ENCODE results near the gene GALNT18.

The GALNT18 gene

GRCh38 chr11:11563200-11563975 is 58.4 kb downstream of the GALNT18 start:
- DNase-seq, result no peak

- DNase-seq, result no peak
Observed at GRCh38 chr11:11561991-11562390, 59.8 kb downstream of the GALNT18 start.

DNA sequence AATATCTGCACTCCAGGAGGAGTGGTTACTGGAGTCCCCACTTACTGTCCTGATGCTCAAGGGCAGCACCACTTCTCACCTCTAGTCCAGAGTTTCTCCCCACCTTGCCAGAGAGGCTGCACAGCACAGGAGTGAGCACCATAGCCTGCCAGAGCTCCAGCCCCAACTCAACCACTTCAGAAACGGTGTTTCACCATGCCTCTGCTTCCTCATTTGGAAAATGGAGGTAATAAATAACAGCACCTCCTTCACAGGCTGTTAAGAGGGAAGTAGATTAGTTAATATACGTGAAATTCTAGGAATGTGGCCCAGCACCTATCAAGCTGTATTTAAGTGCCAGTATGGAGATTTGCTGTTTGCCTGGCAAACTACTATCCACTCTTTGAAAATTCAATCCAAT is 63.0 kb downstream of the GALNT18 start:
- DNase-seq, result no peak

GRCh38 chr11:11558396-11558795 is 63.4 kb downstream of the GALNT18 start:
- no peak for DNase-seq

- no peak for DNase-seq
Observed at GRCh38 chr11:11555208-11555607, 66.6 kb downstream of the GALNT18 start.

GRCh38 chr11:11553573-11553972 is 68.2 kb downstream of the GALNT18 start:
- no peak for DNase-seq

- no peak for DNase-seq
Observed at GRCh38 chr11:11552529-11553087, 69.2 kb downstream of the GALNT18 start.

DNA sequence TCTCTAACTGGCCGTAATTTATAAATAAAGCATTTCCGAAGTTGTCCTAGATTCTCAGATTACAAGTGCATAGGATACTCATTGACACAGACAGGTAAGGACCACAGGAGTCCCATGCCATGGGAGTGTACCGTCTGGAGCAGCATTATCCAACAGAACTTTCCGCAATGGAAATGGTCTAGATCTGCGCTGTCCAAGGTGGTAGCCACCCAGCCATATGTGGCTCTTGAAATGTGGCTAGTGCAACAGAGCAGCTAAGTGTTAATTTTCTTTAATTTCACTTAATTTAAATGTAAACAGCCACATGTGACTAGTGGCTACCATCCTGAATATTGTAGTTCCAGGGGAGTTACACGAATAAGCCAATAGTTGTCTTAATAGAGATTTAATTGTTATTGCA is 71.3 kb downstream of the GALNT18 start:
- no peak for DNase-seq

GRCh38 chr11:11545285-11546275 is 76.2 kb downstream of the GALNT18 start:
- DNase-seq, result no peak

DNA sequence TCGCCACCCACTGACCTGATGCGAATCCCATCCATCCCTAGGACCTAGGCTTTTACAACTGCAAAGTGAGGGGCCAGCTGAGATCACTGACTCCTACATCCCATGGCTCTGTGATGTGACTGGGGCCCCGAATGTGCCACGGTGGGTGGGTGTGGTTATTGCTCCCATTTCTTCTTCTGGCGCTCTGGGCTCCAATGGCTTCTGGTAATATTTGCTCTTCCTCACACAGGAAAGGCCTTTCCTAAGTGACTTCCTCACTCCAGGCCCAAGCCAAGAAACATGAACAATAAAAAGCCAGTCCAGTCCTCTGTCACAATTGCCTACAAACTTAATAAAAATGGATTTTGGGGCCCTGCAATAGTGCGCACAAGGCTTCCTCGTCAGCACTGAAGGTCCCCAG is 78.1 kb downstream of the GALNT18 start:
- no peak for DNase-seq

- DNase-seq, result no peak
Observed at GRCh38 chr11:11540157-11540556, 81.6 kb downstream of the GALNT18 start.

DNA sequence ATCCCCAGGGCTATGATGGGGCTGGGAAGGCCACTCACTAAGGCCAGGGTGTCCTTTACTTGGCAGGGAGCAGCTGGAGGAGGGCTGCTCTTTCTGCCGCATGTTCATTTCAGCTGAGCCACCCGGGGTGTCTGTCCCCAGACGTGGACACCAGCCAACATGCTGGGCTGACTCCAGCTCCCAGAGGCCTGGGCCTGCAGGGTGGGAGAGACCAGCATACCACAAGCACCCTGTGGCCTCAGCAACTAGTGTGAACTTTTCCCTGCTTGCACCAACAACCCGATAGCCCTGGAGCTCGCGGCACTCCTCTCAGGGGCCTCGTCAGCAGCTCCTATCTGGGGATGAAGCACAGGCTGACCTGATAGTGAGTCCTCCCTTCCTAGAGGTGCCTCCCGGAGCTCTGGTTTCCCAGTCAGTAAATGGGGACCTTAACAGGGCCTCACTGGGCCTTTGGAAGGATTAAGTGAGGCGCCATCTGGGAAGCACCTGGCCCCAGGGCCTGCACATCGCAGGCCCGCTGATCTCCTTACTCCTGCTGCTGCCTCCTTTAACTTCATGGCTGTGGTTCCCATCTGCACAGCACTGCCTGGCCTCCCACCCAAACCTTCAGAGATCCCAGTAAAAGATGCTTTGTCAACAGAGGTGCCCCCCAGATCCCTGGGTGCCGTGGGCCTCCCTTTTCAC is 83.4 kb downstream of the GALNT18 start:
- no peak for DNase-seq

- no peak for DNase-seq
Observed at GRCh38 chr11:11537871-11538270, 83.9 kb downstream of the GALNT18 start.

GRCh38 chr11:11537372-11537771 is 84.4 kb downstream of the GALNT18 start:
- DNase-seq, result no peak

- no peak for DNase-seq
Observed at GRCh38 chr11:11536650-11537049, 85.2 kb downstream of the GALNT18 start.

- DNase-seq, result no peak
Observed at GRCh38 chr11:11535611-11536010, 86.2 kb downstream of the GALNT18 start.

DNA sequence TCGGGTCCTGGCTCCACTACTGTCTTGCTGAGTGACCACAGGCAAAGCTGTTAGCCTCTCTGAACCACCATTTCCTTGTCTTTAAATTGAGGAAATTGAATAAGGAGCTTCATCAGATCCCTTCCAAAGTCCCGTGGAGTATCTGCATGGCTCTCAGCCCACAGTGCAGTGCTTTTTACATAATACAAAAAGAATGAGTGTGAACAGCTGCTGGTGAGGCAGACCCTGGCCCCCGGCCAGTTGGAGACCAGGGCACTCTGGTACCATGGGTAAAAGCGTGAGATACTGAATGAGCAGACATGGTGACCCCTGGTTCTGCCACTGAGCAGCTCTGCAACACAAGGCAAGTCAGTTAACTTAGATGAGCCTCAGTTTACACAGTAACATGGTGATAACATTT is 86.8 kb downstream of the GALNT18 start:
- no peak for DNase-seq

- DNase-seq, result no peak
Observed at GRCh38 chr11:11533751-11534150, 88.1 kb downstream of the GALNT18 start.

GRCh38 chr11:11533057-11533456 is 88.7 kb downstream of the GALNT18 start:
- DNase-seq, result no peak

- DNase-seq, result no peak
Observed at GRCh38 chr11:11532574-11532973, 89.2 kb downstream of the GALNT18 start.

DNA sequence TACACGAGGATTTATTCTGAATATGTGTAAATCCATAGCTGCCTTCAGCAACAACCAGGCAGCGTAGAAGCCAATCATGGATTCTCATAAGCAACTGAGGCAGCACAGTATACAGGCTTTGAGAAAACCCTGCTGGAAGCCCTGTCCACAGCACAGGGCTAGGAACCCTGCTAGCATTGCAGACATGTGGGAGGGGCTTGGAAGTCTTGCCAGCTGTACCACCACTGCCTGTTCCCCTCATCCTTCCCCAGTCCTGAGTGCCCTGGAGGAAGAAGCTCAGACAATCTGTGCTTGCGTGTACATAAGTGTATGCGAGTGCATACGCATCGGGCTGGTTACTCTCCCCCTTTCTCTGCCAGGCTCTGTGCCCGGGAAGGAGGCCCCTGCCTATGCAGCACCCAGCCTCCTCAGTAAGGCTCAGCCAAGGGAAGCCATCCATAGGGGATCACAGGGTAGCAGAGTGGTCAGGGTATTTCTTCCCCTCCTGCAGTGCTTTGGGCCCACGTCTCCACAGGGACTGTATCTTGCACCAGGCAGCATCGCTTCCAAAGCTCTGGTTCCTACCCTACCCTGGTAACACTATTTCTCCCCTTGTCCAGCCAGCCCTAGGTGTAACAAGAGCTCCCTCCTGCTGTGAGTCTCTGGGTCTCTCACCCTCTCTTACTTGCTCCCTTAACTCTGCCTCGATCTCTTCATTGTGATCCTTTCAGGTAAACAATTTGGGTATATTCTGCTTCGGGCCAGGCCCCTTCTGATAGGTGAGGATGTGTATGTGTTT is 90.5 kb downstream of the GALNT18 start:
- no peak for DNase-seq

DNA sequence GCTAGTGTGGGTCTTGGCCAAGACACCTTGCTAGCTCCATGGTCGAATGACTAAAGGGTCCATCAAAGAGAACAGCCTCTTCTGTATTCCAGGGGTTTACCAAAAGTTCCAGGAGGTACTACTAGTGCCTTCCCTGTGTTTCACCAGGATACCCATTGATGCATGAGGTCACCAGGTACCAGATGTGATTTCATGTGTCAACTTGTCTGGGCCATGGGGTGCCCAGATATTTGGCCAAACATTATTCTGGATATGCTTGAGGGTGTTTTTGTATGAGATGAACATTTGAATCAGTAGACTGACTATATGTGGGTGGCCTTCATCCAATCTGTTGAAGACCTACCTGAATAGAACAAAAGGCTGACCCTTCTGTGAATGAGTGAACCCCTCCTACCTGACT is 92.8 kb downstream of the GALNT18 start:
- DNase-seq, result no peak
